ENCODE measurements around the gene SLC1A4. TPM values are rescaled to one million over a fixed set of nuclear protein-coding genes. Genes with fewer than 3 reads are reported as not detected.
"Not testable (repeated sequence)": the region's sequence is repeated elsewhere in the genome, so short reads cannot be mapped to it uniquely, and the experiment has no call there.

The SLC1A4 gene
- total and polyA plus RNA-seq, 2 of the 4 experiments (the other 2 are of a cell fraction) = 6.8 to 8.1 TPM

- dilution Hi-C loops (cut with HindIII; ENCODE audit: low sequenced_read_pairs, unreplicated experiment) = no loop called here
- no peaks in the 10 kb centered on the region for H3K36me3 ChIP-seq (ENCODE audit: control insufficient read depth, insufficient read depth, low read length)
- H4K5ac ChIP-seq (ENCODE audit: low read depth, low read length) = no peak overlapping the region
- no peak overlapping the region for H3K4me3 ChIP-seq (ENCODE audit: insufficient read depth, low read depth, low read length)
- peaks cover 8% of the 10 kb centered on the region for H3K27me3 ChIP-seq (ENCODE audit: control insufficient read depth, insufficient read depth, low read length)
- DNase-seq (no peak), ATAC-seq (ENCODE audit: low read depth) (no peak)
- H3K9me3 ChIP-seq (ENCODE audit: control insufficient read depth, insufficient read depth, low read length) = no peaks in the 10 kb centered on the region; the same call in 1 of the 2 replicates
- no TSS peak for BruUV-seq (replicated peaks)
- no peak overlapping the region for H3K56ac ChIP-seq (ENCODE audit: extremely low read depth, insufficient read depth, low read length)
- H4K8ac ChIP-seq (ENCODE audit: low read depth in 2 of 2, low read length in 2 of 2) = no peak overlapping the region
- no peak overlapping the region for H3K9ac ChIP-seq (ENCODE audit: low read depth, low read length)
- WGBS, 2 experiments (ENCODE audit: extremely low coverage in 2 of 2, insufficient read length in 1 of 2) = no CpG with 5 or more reads among the region's 4 CpGs
- H3K4me2 ChIP-seq (ENCODE audit: low read depth, low read length) = no peak overlapping the region
- H3K14ac ChIP-seq (replicated peaks; ENCODE audit: low read depth, low read length) = no peak overlapping the region
- peaks cover 2% of the 10 kb centered on the region for H3K9me1 ChIP-seq (ENCODE audit: insufficient read depth, low read length)
- ChIA-PET CTCF (no interaction called here), POLR2A (ENCODE audit: unreplicated experiment) (no interaction called here)
- TF ChIP-seq CEBPB (IDR thresholded peaks at IDR 0.05; ENCODE audit: low read depth, low read length) = no peak
- no peak for TF ChIP-seq RCOR1 (IDR thresholded peaks at IDR 0.05; ENCODE audit: insufficient replicate concordance, low read length)
- no peaks in the 10 kb centered on the region for H4K20me1 ChIP-seq (ENCODE audit: insufficient read depth, low read length)
- H2BK120ac ChIP-seq (ENCODE audit: low read depth, low read length) = no peak overlapping the region
- H2BK5ac ChIP-seq (ENCODE audit: low read depth, low read length, poor library complexity, severe bottlenecking) = no peak overlapping the region
- H4K91ac ChIP-seq (ENCODE audit: insufficient read depth, low read depth, low read length) = no peak overlapping the region
- H3K18ac ChIP-seq (ENCODE audit: low read depth, low read length) = no peak overlapping the region
- intact Hi-C loops (cut with micrococcal nuclease) = no loop called here
- in situ Hi-C loops (cut with MboI; ENCODE audit: low sequenced_read_pairs) = no loop called here
- H2BK15ac ChIP-seq (ENCODE audit: low read depth, low read length) = no peak overlapping the region
- H2BK20ac ChIP-seq (ENCODE audit: low read depth, low read length) = no peak overlapping the region
- H2AK9ac ChIP-seq (replicated peaks; ENCODE audit: low read depth, low read length, poor library complexity) = no peak overlapping the region
- H3K27ac ChIP-seq (ENCODE audit: insufficient read depth, low read length) = no peak overlapping the region
- no peaks in the 10 kb centered on the region for H3K79me1 ChIP-seq (ENCODE audit: low read depth in 1 of 2, low read length in 2 of 2)
- H2AFZ ChIP-seq (replicated peaks; ENCODE audit: low read length, poor library complexity) = no peak overlapping the region
- H3K23ac ChIP-seq (ENCODE audit: low read depth, low read length) = no peak overlapping the region
- no peak overlapping the region for H2AK5ac ChIP-seq (ENCODE audit: low read depth, low read length)
- H3K4ac ChIP-seq (ENCODE audit: low read depth, low read length) = no peak overlapping the region
- H3K4me1 ChIP-seq (ENCODE audit: control insufficient read depth, insufficient read depth, low read length) = peaks cover 2% of the 10 kb centered on the region
Measured at GRCh38 chr2:64967601-64968000, 21.6 kb upstream of the SLC1A4 start.

- H3K14ac ChIP-seq (replicated peaks; ENCODE audit: low read depth, low read length); H4K91ac ChIP-seq (ENCODE audit: insufficient read depth, low read depth, low read length); H3K4me2 ChIP-seq (ENCODE audit: low read depth, low read length); H4K8ac ChIP-seq (ENCODE audit: low read depth in 2 of 2, low read length in 2 of 2); H3K23ac ChIP-seq (ENCODE audit: low read depth, low read length); H2BK20ac ChIP-seq (ENCODE audit: low read depth, low read length); H3K79me1 ChIP-seq (ENCODE audit: low read depth in 1 of 2, low read length in 2 of 2); H3K9me3 ChIP-seq (ENCODE audit: control insufficient read depth, insufficient read depth, low read length); H2AK9ac ChIP-seq (replicated peaks; ENCODE audit: low read depth, low read length, poor library complexity); ATAC-seq (ENCODE audit: low read depth); H4K5ac ChIP-seq (ENCODE audit: low read depth, low read length); H2BK15ac ChIP-seq (ENCODE audit: low read depth, low read length); H3K27me3 ChIP-seq (ENCODE audit: control insufficient read depth, insufficient read depth, low read length); BruUV-seq (replicated peaks); H3K4me3 ChIP-seq (ENCODE audit: insufficient read depth, low read depth, low read length); dilution Hi-C loops (cut with HindIII; ENCODE audit: low sequenced_read_pairs, unreplicated experiment); H2AFZ ChIP-seq (replicated peaks; ENCODE audit: low read length, poor library complexity); H3K9me1 ChIP-seq (ENCODE audit: insufficient read depth, low read length); H3K18ac ChIP-seq (ENCODE audit: low read depth, low read length); H3K56ac ChIP-seq (ENCODE audit: extremely low read depth, insufficient read depth, low read length); CTCF ChIA-PET; H3K36me3 ChIP-seq (ENCODE audit: control insufficient read depth, insufficient read depth, low read length); H2AK5ac ChIP-seq (ENCODE audit: low read depth, low read length); DNase-seq; H3K4me1 ChIP-seq (ENCODE audit: control insufficient read depth, insufficient read depth, low read length); H4K20me1 ChIP-seq (ENCODE audit: insufficient read depth, low read length); H3K9ac ChIP-seq (ENCODE audit: low read depth, low read length); intact Hi-C loops (cut with micrococcal nuclease); H3K4ac ChIP-seq (ENCODE audit: low read depth, low read length); H2BK5ac ChIP-seq (ENCODE audit: low read depth, low read length, poor library complexity, severe bottlenecking); POLR2A ChIA-PET (ENCODE audit: unreplicated experiment); in situ Hi-C loops (cut with MboI; ENCODE audit: low sequenced_read_pairs); H3K27ac ChIP-seq (ENCODE audit: insufficient read depth, low read length); H2BK120ac ChIP-seq (ENCODE audit: low read depth, low read length): not testable (repeated sequence)
- WGBS, 2 experiments (ENCODE audit: extremely low coverage in 2 of 2, insufficient read length in 1 of 2) = 95% methylated on average over 8 of the region's 25 CpGs; no CpG with 5 or more reads in 1 of the 2 experiments
Measured at GRCh38 chr2:64969086-64969485, 20.1 kb upstream of the SLC1A4 start.

All from IMR-90 (cell line).